ENCODE measurements around the gene PLXDC1. TPM values are rescaled to one million over a fixed set of nuclear protein-coding genes. Genes with fewer than 3 reads are reported as not detected.

The PLXDC1 gene
- total RNA-seq, 1 experiment from 2014 or later: 2.0 TPM

- no peak overlapping the region for H3K56ac ChIP-seq (ENCODE audit: insufficient read length, low read depth, low read length)
- no peaks in the 10 kb centered on the region for H3K79me2 ChIP-seq (ENCODE audit: insufficient read depth, low read length)
- no peak for DNase-seq
- Mint-ChIP-seq H3K27ac (no peak overlapping the region), H3K9me3 (no peaks in the 10 kb centered on the region), H3K27me3 (ENCODE audit: low read depth) (peaks cover 13% of the 10 kb centered on the region), H3K36me3 (ENCODE audit: insufficient read depth in 1 of 3, low read depth in 3 of 3) (no peaks in the 10 kb centered on the region), H3K4me1 (peaks cover 10 to 19% of the 10 kb centered on the region in 2 experiments), H3K4me3 (no peak overlapping the region)
- H4K8ac ChIP-seq (replicated peaks; ENCODE audit: insufficient read length, low read depth, low read length): no peak overlapping the region
- H3K4ac ChIP-seq (ENCODE audit: low read depth, low read length): no peak overlapping the region
- H4K20me1 ChIP-seq (ENCODE audit: control insufficient read depth, insufficient read depth, insufficient read length): no peaks in the 10 kb centered on the region
- no peaks in the 10 kb centered on the region for H3K23me2 ChIP-seq (ENCODE audit: insufficient read length, low read depth, low read length, poor library complexity, severe bottlenecking)
- no CpG with 5 or more reads among the region's 12 CpGs for WGBS (ENCODE audit: extremely low coverage, insufficient read length, low lambda C conversion rate)
- no peak overlapping the region for H2BK5ac ChIP-seq (ENCODE audit: insufficient read length, low read length)
- H2BK20ac ChIP-seq (ENCODE audit: low read depth, low read length, poor library complexity, severe bottlenecking): no peak overlapping the region
- H2AK5ac ChIP-seq (ENCODE audit: insufficient read length, low read length): no peak overlapping the region
- no peak overlapping the region for H3K27ac ChIP-seq (ENCODE audit: insufficient read length, low read depth, low read length)
- H2BK15ac ChIP-seq (ENCODE audit: low read depth, low read length): no peak overlapping the region
- H3K4me2 ChIP-seq (ENCODE audit: insufficient read depth, insufficient read length, low read length): no peak overlapping the region
- H3T11ph ChIP-seq (ENCODE audit: low read length): no peak overlapping the region
- no peak overlapping the region for H3K9ac ChIP-seq (ENCODE audit: extremely low read depth, insufficient read length, low read length)
- no peaks in the 10 kb centered on the region for H3K79me1 ChIP-seq (ENCODE audit: insufficient read depth, low read depth, low read length, poor library complexity, severe bottlenecking)
- no peak overlapping the region for H4K91ac ChIP-seq (ENCODE audit: insufficient read length, low read depth, low read length)
- no peaks in the 10 kb centered on the region for H3K9me3 ChIP-seq (ENCODE audit: control insufficient read depth, low read depth, low read length)
- H2BK120ac ChIP-seq (ENCODE audit: low read depth, low read length, poor library complexity, severe bottlenecking): no peak overlapping the region
- no peak overlapping the region for H3K18ac ChIP-seq (ENCODE audit: insufficient read length, low read depth, low read length)
- no peak overlapping the region for H4K5ac ChIP-seq (ENCODE audit: insufficient read length, low read depth, low read length)
- H2AFZ ChIP-seq (ENCODE audit: low read length): no peak overlapping the region
- TF ChIP-seq, protein P1, sequence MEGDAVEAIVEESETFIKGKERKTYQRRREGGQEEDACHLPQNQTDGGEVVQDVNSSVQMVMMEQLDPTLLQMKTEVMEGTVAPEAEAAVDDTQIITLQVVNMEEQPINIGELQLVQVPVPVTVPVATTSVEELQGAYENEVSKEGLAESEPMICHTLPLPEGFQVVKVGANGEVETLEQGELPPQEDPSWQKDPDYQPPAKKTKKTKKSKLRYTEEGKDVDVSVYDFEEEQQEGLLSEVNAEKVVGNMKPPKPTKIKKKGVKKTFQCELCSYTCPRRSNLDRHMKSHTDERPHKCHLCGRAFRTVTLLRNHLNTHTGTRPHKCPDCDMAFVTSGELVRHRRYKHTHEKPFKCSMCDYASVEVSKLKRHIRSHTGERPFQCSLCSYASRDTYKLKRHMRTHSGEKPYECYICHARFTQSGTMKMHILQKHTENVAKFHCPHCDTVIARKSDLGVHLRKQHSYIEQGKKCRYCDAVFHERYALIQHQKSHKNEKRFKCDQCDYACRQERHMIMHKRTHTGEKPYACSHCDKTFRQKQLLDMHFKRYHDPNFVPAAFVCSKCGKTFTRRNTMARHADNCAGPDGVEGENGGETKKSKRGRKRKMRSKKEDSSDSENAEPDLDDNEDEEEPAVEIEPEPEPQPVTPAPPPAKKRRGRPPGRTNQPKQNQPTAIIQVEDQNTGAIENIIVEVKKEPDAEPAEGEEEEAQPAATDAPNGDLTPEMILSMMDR (conservative IDR thresholded peaks at IDR 0.05): no peak
- H3K23ac ChIP-seq (ENCODE audit: insufficient read length, low read depth, low read length): no peak overlapping the region
- no peak overlapping the region for H3K14ac ChIP-seq (ENCODE audit: insufficient read depth, low read length)
- no peak overlapping the region for H2BK12ac ChIP-seq (ENCODE audit: insufficient read length, low read depth, low read length)
- H3K27me3 ChIP-seq (ENCODE audit: insufficient read depth, low read length): no peaks in the 10 kb centered on the region; the same call in 1 of the 2 replicates
- no peaks in the 10 kb centered on the region for H3K4me1 ChIP-seq (ENCODE audit: insufficient read depth, low read length)
These were observed 50.3 kb downstream of the PLXDC1 start for GRCh38 chr17:39101091-39101490.
